Middle frontal gyrus (tissue), 1 donor: ENCODE data around the gene C11orf98.
"Not testable (repeated sequence)": the region's sequence is repeated elsewhere in the genome, so short reads cannot be mapped to it uniquely, and the experiment has no call there.

ENCODE experiments used
- DNase-seq: peaks from one replicate; pipeline ENCODE4 v3.0.0-alpha.2; 2015; ENCODE audit warnings: low spot score; ENCODE audit errors: extremely low spot score

Gene C11orf98

GRCh38 chr11:62687508-62688396, 22.7 kb upstream of the C11orf98 start:
- no peak for DNase-seq

DNA sequence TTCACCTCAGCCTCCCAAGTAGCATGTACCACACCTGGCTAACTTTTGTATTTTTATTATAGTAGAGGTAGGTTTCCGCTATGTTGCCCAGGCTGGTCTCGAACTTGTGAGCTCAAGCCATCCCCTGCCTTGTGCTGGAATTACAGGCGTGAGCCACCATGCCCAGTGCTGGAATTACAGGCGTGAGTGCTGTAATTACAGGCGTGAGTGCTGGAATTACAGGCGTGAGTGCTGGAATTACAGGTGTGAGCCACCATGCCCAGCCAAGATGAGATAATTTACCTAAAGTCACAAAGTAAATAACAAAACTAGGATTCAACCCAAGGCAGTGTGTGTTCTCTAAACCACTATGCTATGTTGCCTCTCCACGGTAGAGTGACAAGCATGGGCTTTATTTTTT, 17.5 kb upstream of the C11orf98 start:
- DNase-seq: no peak

DNA sequence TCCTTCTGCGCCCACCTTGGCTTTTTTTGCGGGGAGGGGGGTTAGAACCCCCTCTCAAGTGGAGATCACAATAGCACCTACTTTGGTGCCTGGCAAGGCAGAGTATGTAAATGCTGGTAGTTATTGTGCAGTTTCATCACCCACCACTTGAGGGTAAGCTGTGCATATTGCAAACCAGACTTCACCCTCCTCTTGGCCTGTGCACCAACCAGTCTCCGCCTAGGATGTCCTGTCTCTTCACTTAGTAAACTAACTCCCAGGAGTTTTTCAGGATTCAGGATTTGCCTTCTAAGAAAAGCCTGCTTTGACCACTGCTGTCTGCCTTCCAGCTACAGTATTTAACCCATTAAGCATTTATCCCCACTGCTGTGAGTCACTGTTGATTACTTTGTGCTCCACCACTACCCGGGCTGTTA, 15.8 kb upstream of the C11orf98 start:
- no peak for DNase-seq

DNA sequence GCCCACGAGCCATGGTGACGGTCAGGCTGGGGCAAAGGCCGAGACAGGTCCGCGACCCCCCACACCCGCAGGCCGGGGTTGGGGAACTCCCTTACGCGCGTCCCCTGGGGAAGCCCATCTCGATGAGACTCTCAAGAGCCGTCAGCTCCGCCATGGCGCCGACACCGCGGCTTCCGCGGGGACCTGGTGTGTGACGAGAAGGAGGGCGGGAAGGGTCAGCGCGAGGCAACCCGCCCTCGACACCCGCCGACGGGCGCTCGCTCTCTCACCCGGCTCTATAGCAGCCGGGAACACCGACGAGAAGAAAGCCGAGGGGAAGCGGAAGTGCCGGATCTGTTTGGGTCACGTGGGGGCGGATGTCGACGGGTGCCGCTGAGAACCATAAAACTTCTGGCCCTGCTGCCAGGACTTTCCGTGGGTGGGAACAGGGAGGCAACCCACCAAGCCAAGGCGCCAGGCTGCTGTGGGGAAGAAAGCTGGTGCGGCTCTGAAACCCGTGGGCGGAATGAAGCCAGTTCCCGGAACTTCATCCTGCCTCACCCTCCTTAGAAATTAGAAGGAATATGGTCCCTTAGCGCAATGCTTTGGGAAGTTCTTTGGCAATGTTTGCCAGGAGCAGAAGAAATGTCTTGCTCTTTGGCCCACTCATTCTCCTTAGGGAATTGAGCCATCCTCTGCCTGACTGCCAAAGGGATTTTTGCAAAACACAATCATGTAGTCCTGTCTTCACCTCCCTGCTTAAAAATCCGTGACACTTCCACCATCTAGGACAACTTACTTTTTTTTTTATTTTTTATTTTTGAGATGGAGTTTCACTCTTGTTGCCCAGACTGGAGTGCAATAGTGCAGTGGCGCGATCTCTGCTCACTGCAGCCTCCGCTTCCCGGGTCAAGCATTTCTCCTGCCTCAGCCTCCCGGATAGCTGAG, 14.0 kb upstream of the C11orf98 start, which contains the start of gene UBXN1:
Gene UBXN1, minus strand, starts transcription at position 304 of the 927 bp plus-strand sequence. Its CDS starts 150 bp downstream, at position 154.
- DNase-seq: peak; percentile 77

DNA sequence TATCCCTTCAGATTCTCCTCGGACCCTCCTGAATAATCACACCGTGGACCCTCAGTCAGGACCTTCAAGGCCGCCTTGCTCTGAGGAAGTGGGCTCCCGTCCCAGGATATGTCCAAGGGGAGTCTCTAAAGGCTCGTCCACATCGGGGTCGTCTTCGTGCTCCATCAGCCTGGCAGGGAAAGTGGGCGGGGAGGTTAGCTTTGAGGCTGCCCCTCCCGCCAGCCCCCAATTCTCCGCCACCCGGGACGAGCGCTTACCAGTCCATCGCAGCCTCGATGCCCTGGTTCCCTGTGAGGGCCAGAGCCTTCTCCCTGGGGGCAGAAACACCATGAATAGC, 13.4 kb upstream of the C11orf98 start:
- no peak for DNase-seq

DNA sequence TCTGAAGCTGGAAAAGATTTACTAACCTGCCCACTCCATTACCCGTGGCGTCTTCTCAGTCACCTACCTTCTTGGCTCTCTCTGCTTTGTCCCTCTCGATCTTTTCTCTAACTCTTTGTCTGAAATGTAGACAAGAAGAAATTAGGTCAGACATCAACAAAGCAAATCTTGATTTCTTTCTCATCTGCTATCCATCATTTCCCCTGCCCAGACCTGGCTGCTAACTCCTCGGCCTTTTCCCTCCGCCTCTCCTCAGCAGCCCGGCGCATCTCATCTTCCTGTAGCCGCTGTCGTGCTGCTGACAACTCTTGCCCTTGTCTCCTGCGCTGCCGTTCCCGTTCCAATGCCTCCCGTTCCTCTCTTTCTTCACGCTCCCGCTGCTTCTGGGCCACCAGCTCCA, 12.7 kb upstream of the C11orf98 start:
- no peak for DNase-seq

DNA sequence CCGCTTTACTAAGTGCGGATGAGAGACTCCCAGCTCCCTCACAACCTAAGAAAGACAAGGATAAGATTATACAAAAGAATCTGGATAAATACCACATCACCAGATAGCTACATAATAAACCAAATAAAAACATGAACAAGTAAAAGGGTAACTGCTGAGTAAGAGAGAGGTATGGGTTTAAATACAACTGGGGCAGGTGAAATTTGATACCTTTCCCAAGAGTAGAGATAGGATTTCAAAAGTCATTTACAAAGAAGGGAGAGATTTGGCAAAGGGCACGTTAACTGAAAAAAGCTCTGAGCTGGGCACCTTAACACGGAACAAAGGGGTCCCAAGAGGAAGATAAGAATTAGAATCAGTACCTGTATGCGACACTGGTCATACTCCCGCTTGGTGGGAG, 12.1 kb upstream of the C11orf98 start:
- no peak for DNase-seq

GRCh38 chr11:62676698-62677097, 11.7 kb upstream of the C11orf98 start:
- DNase-seq: no peak

- not testable (repeated sequence) for DNase-seq
Observed at GRCh38 chr11:62675415-62675814, 10.4 kb upstream of the C11orf98 start.

DNA sequence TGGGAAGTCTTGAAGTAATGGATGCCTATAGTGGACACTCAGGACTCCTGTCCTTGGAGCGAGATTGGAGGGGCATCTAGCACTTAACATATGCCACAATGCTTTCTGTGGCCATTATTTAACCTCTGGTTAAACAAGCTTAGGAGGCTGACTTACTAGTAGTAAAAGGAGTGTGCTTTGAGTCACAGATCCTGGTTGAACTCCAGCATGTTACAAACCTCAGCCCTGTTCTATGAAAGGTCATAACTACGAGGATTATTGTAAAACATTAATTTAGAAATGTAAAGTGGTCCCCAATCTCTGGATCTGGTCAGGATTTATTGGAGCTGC, 8.2 kb upstream of the C11orf98 start:
- DNase-seq: no peak

DNA sequence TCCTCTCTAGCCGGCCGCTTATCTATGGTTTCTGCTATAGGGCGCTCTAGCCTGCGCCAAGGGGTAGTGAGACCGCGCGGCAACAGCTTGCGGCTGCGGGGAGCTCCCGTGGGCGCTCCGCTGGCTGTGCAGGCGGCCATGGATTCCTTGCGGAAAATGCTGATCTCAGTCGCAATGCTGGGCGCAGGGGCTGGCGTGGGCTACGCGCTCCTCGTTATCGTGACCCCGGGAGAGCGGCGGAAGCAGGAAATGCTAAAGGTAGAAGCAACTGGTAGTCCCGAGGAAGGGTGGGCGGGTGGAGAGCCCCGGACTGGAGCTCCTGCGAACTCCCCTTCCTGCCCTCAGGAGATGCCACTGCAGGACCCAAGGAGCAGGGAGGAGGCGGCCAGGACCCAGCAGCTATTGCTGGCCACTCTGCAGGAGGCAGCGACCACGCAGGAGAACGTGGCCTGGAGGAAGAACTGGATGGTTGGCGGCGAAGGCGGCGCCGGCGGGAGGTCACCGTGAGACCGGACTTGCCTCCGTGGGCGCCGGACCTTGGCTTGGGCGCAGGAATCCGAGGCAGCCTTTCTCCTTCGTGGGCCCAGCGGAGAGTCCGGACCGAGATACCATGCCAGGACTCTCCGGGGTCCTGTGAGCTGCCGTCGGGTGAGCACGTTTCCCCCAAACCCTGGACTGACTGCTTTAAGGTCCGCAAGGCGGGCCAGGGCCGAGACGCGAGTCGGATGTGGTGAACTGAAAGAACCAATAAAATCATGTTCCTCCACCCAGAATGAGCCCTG, 6.8 kb upstream of the C11orf98 start, which contains the start of the genes LBHD1 and UQCC3:
Gene LBHD1, minus strand, starts transcription at position 660 of the 782 bp plus-strand sequence. CDS start 2,236 bp downstream, outside the sequence.
Gene UQCC3, plus strand, starts transcription at position 66 of the 782 bp plus-strand sequence. Its CDS starts 73 bp downstream, at position 139.
- DNase-seq: peak; percentile 75

DNA sequence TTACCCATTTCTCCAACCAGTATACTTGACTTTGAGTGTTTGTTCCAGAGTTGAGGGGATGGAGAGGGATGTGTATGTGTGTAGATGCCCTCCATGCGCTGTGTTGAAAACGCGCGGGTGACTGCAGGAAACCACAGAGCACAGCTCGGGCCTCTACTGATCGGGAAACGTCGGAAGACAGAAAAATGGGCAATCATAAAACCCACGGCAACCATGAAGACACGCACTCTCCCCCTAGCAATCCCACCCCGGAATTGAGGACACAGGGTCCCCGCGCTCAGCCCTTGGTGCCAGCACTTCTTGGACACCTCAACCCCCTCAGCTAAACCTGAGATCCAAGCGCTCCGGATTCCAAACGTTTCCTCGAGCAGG, 6.2 kb upstream of the C11orf98 start:
- DNase-seq: no peak

DNA sequence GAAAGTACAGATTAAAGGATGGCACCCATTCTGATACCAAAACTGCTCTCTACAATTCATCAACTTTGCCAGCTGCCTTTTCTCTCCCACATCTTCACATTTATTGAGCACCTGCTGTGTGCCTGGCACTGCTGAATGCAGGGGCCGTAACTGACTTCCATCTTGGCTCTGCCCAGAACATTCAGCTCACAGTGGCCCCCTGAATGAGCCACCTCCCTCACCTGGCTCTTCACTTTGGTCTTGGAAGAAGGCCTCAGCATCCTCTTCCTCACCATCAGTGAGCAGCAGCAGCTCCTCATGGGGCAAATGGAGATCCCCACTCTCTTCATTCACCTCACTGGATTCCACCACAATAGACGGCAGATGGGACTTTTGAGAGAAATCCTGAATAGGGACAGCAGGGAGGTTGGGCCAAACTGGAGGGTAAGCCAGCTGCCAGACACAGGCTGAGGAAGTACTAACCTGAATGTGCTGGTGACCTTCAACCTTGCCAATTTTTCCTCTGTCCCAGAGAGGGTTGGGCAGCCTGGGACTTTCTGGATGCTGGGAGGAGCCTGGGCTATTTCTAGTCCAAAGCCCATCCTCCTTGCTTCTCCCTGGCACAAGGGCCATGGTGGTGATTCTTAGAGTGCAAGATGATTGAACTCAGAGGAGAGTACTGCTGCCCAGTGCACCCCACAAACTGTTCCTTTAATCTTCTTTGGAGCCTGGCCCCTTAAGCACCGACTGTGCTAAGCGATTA, 4.6 kb upstream of the C11orf98 start:
- no peak for DNase-seq

DNA sequence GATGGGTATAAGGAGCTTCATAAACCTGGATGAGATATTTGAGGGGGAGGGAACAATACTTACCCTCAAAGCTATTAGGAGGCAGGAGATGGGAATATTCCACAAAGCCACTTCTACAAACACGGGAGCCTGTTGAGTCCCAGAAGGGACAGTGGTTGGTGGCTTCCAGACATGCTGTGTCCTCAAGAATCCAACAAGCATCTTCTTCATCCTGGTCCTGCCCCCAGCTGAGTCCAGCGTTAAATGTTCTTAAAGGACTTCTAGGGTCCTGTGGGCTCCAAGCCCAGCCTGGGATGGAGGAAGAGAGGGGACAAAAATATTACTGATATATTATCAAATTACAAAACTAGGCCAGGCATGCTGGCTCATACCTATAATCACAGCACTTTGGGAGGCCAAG, 2.5 kb upstream of the C11orf98 start:
- DNase-seq: no peak

- no peak for DNase-seq
Observed at GRCh38 chr11:62666259-62666926, 1.4 kb upstream of the C11orf98 start.

- DNase-seq: no peak
Observed at GRCh38 chr11:62665599-62666258, 719 bp upstream of the C11orf98 start.

GRCh38 chr11:62664405-62665074, 470 bp downstream of the C11orf98 start:
- DNase-seq: no peak

DNA sequence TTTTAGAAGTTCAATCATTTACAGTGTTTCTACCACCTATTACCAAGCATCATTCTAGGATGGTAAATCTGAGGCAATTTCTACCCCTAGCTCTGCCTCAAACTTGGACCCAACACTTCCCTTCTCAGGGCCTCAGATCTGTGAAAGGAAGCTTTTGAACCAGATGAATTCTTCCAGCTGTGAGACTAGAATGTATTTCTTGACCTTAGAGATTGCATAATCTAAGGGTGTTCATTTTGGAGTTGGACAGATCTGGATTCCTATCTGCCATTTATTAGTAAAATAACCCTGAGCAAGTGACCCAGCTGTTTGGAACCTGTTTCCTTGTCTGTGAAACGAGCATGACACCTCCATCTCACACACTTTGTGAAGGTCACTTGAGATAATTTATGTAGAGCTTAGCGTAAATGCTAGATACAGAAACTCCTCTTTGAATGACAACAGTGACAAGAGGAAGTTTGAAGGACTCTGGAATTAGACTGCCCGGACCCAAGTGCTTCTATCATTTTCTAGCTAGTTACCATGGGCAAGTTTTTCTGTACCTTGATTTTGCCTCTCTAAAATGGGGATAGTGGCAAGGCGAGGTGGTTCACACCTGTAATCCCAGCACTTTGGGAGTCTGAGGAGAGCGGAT, 8.1 kb downstream of the C11orf98 start:
- DNase-seq: no peak
